IMR-90 (cell line): ENCODE measurements around the gene PLCH2. TPM values are rescaled to one million over a fixed set of nuclear protein-coding genes. Genes with fewer than 3 reads are reported as not detected.
A peak's percentile ranks its signal among the peaks of the same experiment; 100 is the strongest.

Experiments
- ATAC-seq: fragments of 200-7000 bp; cut with Tn5 transposase; 2 replicates; pipeline ENCODE4 v1.9.1; 2020; ENCODE audit warnings: low read depth, mild to moderate bottlenecking, moderate library complexity
- BruUV-seq: library from RNA; stranded (reverse); fragments of 400-500 nt; replicated peaks from 2 replicates; lab custom pipeline; 2021; lab: Mats Ljungman, UMichigan
- CTCF ChIA-PET: fragments of 300-600 bp; formaldehyde crosslinking; extraction: SDS; loops from one replicate; lab custom pipeline; 2021; ENCODE audit warnings: antibody characterized with exemption; lab: Yijun Ruan, JAX
- POLR2A ChIA-PET: fragments of 300-600 bp; sonication (Branson Sonifier 250); formaldehyde crosslinking; loops from one replicate; lab custom pipeline; 2022; ENCODE audit warnings: antibody characterized with exemption; ENCODE audit not compliant: unreplicated experiment; lab: Charles Lee
- DNase-seq: peaks from one replicate; pipeline ENCODE4 v3.0.0; 2013
- H2AFZ ChIP-seq: replicated peaks from 2 replicates; pipeline ENCODE3; 2013; ENCODE audit warnings: low read length, mild to moderate bottlenecking; ENCODE audit not compliant: poor library complexity
- H2AK5ac ChIP-seq: 2 replicates; pipeline ENCODE4 v1.6.1; 2013; ENCODE audit warnings: low read depth, low read length, inconsistent platforms
- H2AK9ac ChIP-seq: replicated peaks from 2 replicates; pipeline ENCODE3; 2013; ENCODE audit warnings: mild to moderate bottlenecking, low read depth, low read length, moderate library complexity; ENCODE audit not compliant: poor library complexity
- H2BK120ac ChIP-seq: 2 replicates; pipeline ENCODE4 v1.6.1; 2013; ENCODE audit warnings: low read depth, low read length, inconsistent platforms
- H2BK15ac ChIP-seq: 3 replicates; pipeline ENCODE4 v1.6.1; 2013; ENCODE audit warnings: low read depth, low read length, inconsistent platforms
- H2BK20ac ChIP-seq: 2 replicates; pipeline ENCODE4 v1.6.1; 2013; ENCODE audit warnings: low read depth, mild to moderate bottlenecking, inconsistent platforms, low read length, moderate library complexity
- H2BK5ac ChIP-seq: 2 replicates; pipeline ENCODE4 v1.6.1; 2013; ENCODE audit warnings: mild to moderate bottlenecking, low read depth, low read length, inconsistent platforms; ENCODE audit not compliant: poor library complexity, severe bottlenecking
- H3K14ac ChIP-seq: replicated peaks from 2 replicates; pipeline ENCODE4 v1.6.1; 2013; ENCODE audit warnings: low read depth, low read length, inconsistent platforms
- H3K18ac ChIP-seq: 2 replicates; pipeline ENCODE4 v1.6.1; 2013; ENCODE audit warnings: low read depth, low read length, control low read depth
- H3K23ac ChIP-seq: 2 replicates; pipeline ENCODE4 v1.6.1; 2013; ENCODE audit warnings: low read depth, low read length, inconsistent platforms
- H3K27ac ChIP-seq: 2 replicates; pipeline ENCODE4 v1.5.1; 2013; ENCODE audit warnings: mild to moderate bottlenecking, control low read depth, low read length; ENCODE audit not compliant: insufficient read depth
- H3K27me3 ChIP-seq: 2 replicates; pipeline ENCODE4 v1.6.1; 2013; ENCODE audit warnings: low read length; ENCODE audit not compliant: control insufficient read depth, insufficient read depth
- H3K36me3 ChIP-seq: 2 replicates; pipeline ENCODE4 v1.6.1; 2013; ENCODE audit warnings: low read length, mixed read lengths; ENCODE audit not compliant: control insufficient read depth, insufficient read depth
- H3K4ac ChIP-seq: 2 replicates; pipeline ENCODE4 v1.6.1; 2013; ENCODE audit warnings: low read depth, low read length, inconsistent platforms
- H3K4me1 ChIP-seq: 2 replicates; pipeline ENCODE4 v1.6.1; 2013; ENCODE audit warnings: low read length, mixed read lengths; ENCODE audit not compliant: control insufficient read depth, insufficient read depth
- H3K4me2 ChIP-seq: 2 replicates; pipeline ENCODE4 v1.6.1; 2013; ENCODE audit warnings: low read depth, mild to moderate bottlenecking, control low read depth, low read length, moderate library complexity
- H3K4me3 ChIP-seq: 2 replicates; pipeline ENCODE4 v1.5.1; 2013; ENCODE audit warnings: low read depth, mild to moderate bottlenecking, control low read depth, low read length, moderate library complexity; ENCODE audit not compliant: insufficient read depth
- H3K56ac ChIP-seq: 2 replicates; pipeline ENCODE4 v1.6.1; 2013; ENCODE audit warnings: low read length, inconsistent platforms; ENCODE audit not compliant: insufficient read depth; ENCODE audit errors: extremely low read depth
- H3K79me1 ChIP-seq, 2 experiments: 2 replicates each; pipeline ENCODE4 v1.6.1; 2013; ENCODE audit warnings: low read length in 2 of 2, inconsistent platforms in 1 of 2, low read depth in 1 of 2
- H3K9ac ChIP-seq: 2 replicates; pipeline ENCODE4 v1.6.1; 2013; ENCODE audit warnings: low read depth, low read length, control low read depth
- H3K9me1 ChIP-seq: 2 replicates; pipeline ENCODE4 v1.6.1; 2013; ENCODE audit warnings: low read length, inconsistent platforms; ENCODE audit not compliant: insufficient read depth
- H3K9me3 ChIP-seq: 2 replicates; pipeline ENCODE4 v1.6.1; 2013; ENCODE audit warnings: low read length; ENCODE audit not compliant: control insufficient read depth, insufficient read depth
- H4K20me1 ChIP-seq: 2 replicates; pipeline ENCODE4 v1.6.1; 2013; ENCODE audit warnings: low read length, inconsistent platforms; ENCODE audit not compliant: insufficient read depth
- H4K5ac ChIP-seq: 2 replicates; pipeline ENCODE4 v1.6.1; 2013; ENCODE audit warnings: mild to moderate bottlenecking, low read depth, low read length, control low read depth
- H4K8ac ChIP-seq, 2 experiments: 2 replicates each; pipeline ENCODE4 v1.6.1; 2013; ENCODE audit warnings: low read depth in 2 of 2, low read length in 2 of 2, control low read depth in 1 of 2, inconsistent platforms in 1 of 2
- H4K91ac ChIP-seq: 2 replicates; pipeline ENCODE4 v1.6.1; 2013; ENCODE audit warnings: low read depth, low read length, inconsistent platforms; ENCODE audit not compliant: insufficient read depth
- FOS ChIP-seq: fragments of 150-350 bp; IDR thresholded peaks from 2 replicates; pipeline ENCODE4 v1.6.1; 2016; ENCODE audit warnings: low read depth, low read length
- MAFK ChIP-seq: IDR thresholded peaks from 2 replicates; pipeline ENCODE4 v1.6.1; 2012; ENCODE audit warnings: low read depth, low read length, improper control_type of control experiment
- WGBS, 2 experiments: methylation state at CpG; one replicate each; pipeline versions ENCODE4 v1.1.5 to v1.1.7; 2013; ENCODE audit warnings: missing lambda C conversion rate in 2 of 2; ENCODE audit not compliant: insufficient read length in 1 of 2; ENCODE audit errors: extremely low coverage in 2 of 2; 5-methylcytosine and 5-hydroxymethylcytosine counted together
- dilution Hi-C: fragments of 300-500 bp; cut with HindIII; formaldehyde crosslinking; loops from one replicate; pipeline ENCODE4 v1.14.3; 2018; ENCODE audit warnings: low sequenced_read_pairs; ENCODE audit not compliant: unreplicated experiment
- in situ Hi-C: fragments of 300-500 bp; cut with MboI; formaldehyde crosslinking; loops from 3 replicates; pipeline ENCODE4 v1.14.3; 2019; ENCODE audit warnings: low sequenced_read_pairs, inconsistent platforms, mixed read lengths
- intact Hi-C: fragments of 100-400 bp; cut with micrococcal nuclease; formaldehyde crosslinking; loops from 2 replicates; pipeline ENCODE4 v1.10.0; 2022
- polyA plus RNA-seq, 3 experiments: library from polyadenylated mRNA; depleted of rRNA; stranded (reverse); fragments of >200 nt; gene quantifications; 2 replicates each; pipeline ENCODE4 v1.2.3, GENCODE V29; 2012; ENCODE audit warnings: low replicate concordance in 1 of 3
- total RNA-seq: library from RNA; depleted of rRNA; stranded (reverse); fragments of >200 nt; gene quantifications from 2 replicates; pipeline ENCODE4 v1.2.3, GENCODE V29; 2012

PLCH2 gene
- total and polyA plus RNA-seq, 2 of the 4 experiments (the other 2 are of a cell fraction): 0.18 to 1.9 TPM

- Histone ChIP-seq H4K8ac (no peak overlapping the region), H4K5ac (no peak overlapping the region), H3K56ac (no peak overlapping the region), H3K4me1 (peaks cover 4% of the 10 kb centered on the region; the same call in 1 of the 2 replicates), H2BK20ac (no peak overlapping the region), H3K14ac (no peak overlapping the region), H4K20me1 (no peaks in the 10 kb centered on the region), H2BK120ac (no peak overlapping the region), H3K23ac (no peak overlapping the region), H3K4me3 (no peak overlapping the region; the same call in 1 of the 2 replicates), H2BK15ac (no peak overlapping the region), H3K27ac (no peak overlapping the region), H2BK5ac (no peak overlapping the region), H3K36me3 (no peaks in the 10 kb centered on the region), H4K91ac (no peak overlapping the region), H3K9me1 (no peaks in the 10 kb centered on the region), H3K9me3 (no peaks in the 10 kb centered on the region), H3K4me2 (no peak overlapping the region), H3K79me1 (no peaks in the 10 kb centered on the region), H2AFZ (peak overlapping the region; percentile 79), H3K4ac (no peak overlapping the region), H2AK9ac (peak overlapping the region; percentile 72), H2AK5ac (no peak overlapping the region), H3K27me3 (peaks cover 37% of the 10 kb centered on the region), H3K9ac (no peak overlapping the region), H3K18ac (no peak overlapping the region)
- TF ChIP-seq FOS (no peak), MAFK (no peak)
- DNase-seq (no peak), ATAC-seq (no peak)
- no TSS peak for BruUV-seq
- dilution Hi-C loops: no loop called here
- intact Hi-C loops: no loop called here
- in situ Hi-C loops: loop anchor here (25.0 kb wide), 1 partner anchor 618 kb away; the partner anchor contains the start of gene PRDM16
- WGBS, 2 experiments: 16% methylated on average over 17 of the region's 27 CpGs; no CpG with 5 or more reads in 1 of the 2 experiments
- POLR2A ChIA-PET: no interaction called here
- CTCF ChIA-PET: no interaction called here
Measured at GRCh38 chr1:2444138-2444591, 31.9 kb upstream of the PLCH2 start.
